ENCODE measurements around the gene NUMBL.

The NUMBL gene

GRCh38 chr19:40640744-40641143, 49.7 kb downstream of the NUMBL start:
- Histone ChIP-seq H3K36me3 (ENCODE audit: insufficient read depth) (no peaks in the 10 kb centered on the region), H3K79me2 (ENCODE audit: insufficient read depth, low read depth) (no peaks in the 10 kb centered on the region), H3K4me2 (no peak overlapping the region), H4K20me1 (ENCODE audit: insufficient read depth) (no peaks in the 10 kb centered on the region), H3K4me1 (ENCODE audit: low read depth, poor library complexity, severe bottlenecking) (no peaks in the 10 kb centered on the region), H2AFZ (ENCODE audit: low read depth) (no peak overlapping the region), H3K27ac (no peak overlapping the region), H3K27me3 (ENCODE audit: insufficient read depth, low read depth) (no peaks in the 10 kb centered on the region), H3K4me3 (IDR thresholded peaks at IDR 0.05; ENCODE audit: insufficient read depth, low read depth, low read length) (no peak overlapping the region), H3K9ac (no peak overlapping the region)
- no peak for TF ChIP-seq CTCF (conservative IDR thresholded peaks at IDR 0.05; ENCODE audit: low read depth, low read length)

DNA sequence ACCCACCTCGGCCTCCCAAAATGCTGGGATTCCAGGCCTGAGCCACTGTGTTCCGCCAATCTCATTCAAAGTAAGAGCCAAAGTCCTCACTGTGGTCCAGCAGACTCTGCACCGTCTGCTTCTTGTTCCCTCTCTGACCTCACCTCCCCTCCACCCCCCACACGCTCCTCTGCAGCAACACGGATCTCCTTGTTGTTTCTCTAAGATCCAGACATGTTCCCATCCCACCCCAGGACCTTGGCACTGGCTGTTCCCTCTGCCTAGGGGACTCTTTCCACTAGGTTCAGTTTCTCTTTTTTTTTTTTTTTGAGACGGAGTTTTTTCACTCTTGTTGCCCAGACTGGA, 50.8 kb downstream of the NUMBL start:
- H3K27ac ChIP-seq = no peak overlapping the region
- TF ChIP-seq CTCF (conservative IDR thresholded peaks at IDR 0.05; ENCODE audit: low read depth, low read length) = no peak
- no peak overlapping the region for H2AFZ ChIP-seq (ENCODE audit: low read depth)

GRCh38 chr19:40638327-40638726, 52.1 kb downstream of the NUMBL start:
- H3K4me1 ChIP-seq (ENCODE audit: low read depth, poor library complexity, severe bottlenecking) = no peaks in the 10 kb centered on the region
- no peaks in the 10 kb centered on the region for H4K20me1 ChIP-seq (ENCODE audit: insufficient read depth)
- H3K27ac ChIP-seq = no peak overlapping the region
- no peak overlapping the region for H3K4me2 ChIP-seq
- no peak for TF ChIP-seq CTCF (conservative IDR thresholded peaks at IDR 0.05; ENCODE audit: low read depth, low read length)
- H3K9ac ChIP-seq = no peak overlapping the region
- H3K4me3 ChIP-seq (IDR thresholded peaks at IDR 0.05; ENCODE audit: insufficient read depth, low read depth, low read length) = no peak overlapping the region
- no peaks in the 10 kb centered on the region for H3K36me3 ChIP-seq (ENCODE audit: insufficient read depth)
- H2AFZ ChIP-seq (ENCODE audit: low read depth) = no peak overlapping the region
- no peaks in the 10 kb centered on the region for H3K79me2 ChIP-seq (ENCODE audit: insufficient read depth, low read depth)
- H3K27me3 ChIP-seq (ENCODE audit: insufficient read depth, low read depth) = no peaks in the 10 kb centered on the region

More for the DNA sequence above, 50.8 kb downstream of the NUMBL start:
- Histone ChIP-seq H3K79me2 (ENCODE audit: insufficient read depth, low read depth) (no peaks in the 10 kb centered on the region), H3K27me3 (ENCODE audit: insufficient read depth, low read depth) (no peaks in the 10 kb centered on the region), H3K36me3 (ENCODE audit: insufficient read depth) (no peaks in the 10 kb centered on the region), H3K4me1 (ENCODE audit: low read depth, poor library complexity, severe bottlenecking) (no peaks in the 10 kb centered on the region), H3K4me2 (no peak overlapping the region), H4K20me1 (ENCODE audit: insufficient read depth) (no peaks in the 10 kb centered on the region), H3K9ac (no peak overlapping the region), H3K4me3 (IDR thresholded peaks at IDR 0.05; ENCODE audit: insufficient read depth, low read depth, low read length) (no peak overlapping the region)

DNA sequence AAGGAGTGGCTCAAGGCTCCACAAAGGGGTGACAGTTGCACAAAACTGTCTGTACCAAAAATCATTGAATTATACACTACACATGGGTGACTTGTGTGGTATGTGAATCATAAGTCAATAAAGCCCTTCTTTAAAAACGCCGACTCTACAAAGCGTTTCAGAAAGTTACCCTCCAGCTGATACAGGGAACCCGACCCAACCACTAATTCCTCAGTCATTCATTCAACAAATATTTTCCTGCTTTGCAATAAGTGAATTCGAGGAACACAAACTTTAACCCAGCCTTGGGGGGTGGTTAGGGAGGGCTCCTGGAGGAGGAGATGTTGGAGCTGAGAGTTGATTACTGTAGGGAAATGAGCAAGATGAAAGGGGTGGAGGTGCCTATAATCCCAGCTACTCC, 57.2 kb downstream of the NUMBL start:
- no peaks in the 10 kb centered on the region for H3K79me2 ChIP-seq (ENCODE audit: insufficient read depth, low read depth)
- no peak overlapping the region for H3K4me2 ChIP-seq
- H3K27ac ChIP-seq = no peak overlapping the region
- H3K36me3 ChIP-seq (ENCODE audit: insufficient read depth) = no peaks in the 10 kb centered on the region
- no peak overlapping the region for H2AFZ ChIP-seq (ENCODE audit: low read depth)
- no peaks in the 10 kb centered on the region for H4K20me1 ChIP-seq (ENCODE audit: insufficient read depth)
- no peak for TF ChIP-seq CTCF (conservative IDR thresholded peaks at IDR 0.05; ENCODE audit: low read depth, low read length)
- no peak overlapping the region for H3K4me3 ChIP-seq (IDR thresholded peaks at IDR 0.05; ENCODE audit: insufficient read depth, low read depth, low read length)
- no peak overlapping the region for H3K9ac ChIP-seq
- H3K4me1 ChIP-seq (ENCODE audit: low read depth, poor library complexity, severe bottlenecking) = no peaks in the 10 kb centered on the region
- no peaks in the 10 kb centered on the region for H3K27me3 ChIP-seq (ENCODE audit: insufficient read depth, low read depth)
